Kidney (tissue), 14 donors: ENCODE data around the gene TOLLIP. TPM values are rescaled to one million over a fixed set of nuclear protein-coding genes. Genes with fewer than 3 reads are reported as not detected.

Experiments
- DNase-seq, 5 donors: peaks; one replicate each; pipeline ENCODE4 v3.0.0-alpha.2; 2013 to 2020
- FAIRE-seq: peaks from 2 replicates; lab custom pipeline; 2012; peaks lifted over from hg19 to GRCh38; lab: Jason Lieb, UNC
- H3K27ac ChIP-seq, 2 donors: one replicate each; pipeline ENCODE4 v1.7.0; 2013; ENCODE audit warnings: low read depth in 2 of 2, low read length in 2 of 2, inconsistent platforms in 1 of 2
- H3K27me3 ChIP-seq: one replicate; pipeline ENCODE4 v1.7.1; 2013; ENCODE audit warnings: low read length, inconsistent platforms; ENCODE audit not compliant: control insufficient read depth, insufficient read depth
- H3K36me3 ChIP-seq, 3 donors: one replicate each; pipeline versions ENCODE4 v1.7.0 to v1.7.1; 2013; ENCODE audit warnings: low read length in 3 of 3, control low read depth in 1 of 3, inconsistent platforms in 1 of 3; ENCODE audit not compliant: insufficient read depth in 3 of 3, control insufficient read depth in 2 of 3
- H3K4me1 ChIP-seq, 3 donors: one replicate each; pipeline versions ENCODE4 v1.7.0 to v1.7.1; 2013; ENCODE audit warnings: low read length in 3 of 3, inconsistent platforms in 1 of 3, low read depth in 1 of 3; ENCODE audit not compliant: control insufficient read depth in 2 of 3, insufficient read depth in 2 of 3
- H3K4me3 ChIP-seq, 3 donors: one replicate each; pipeline versions ENCODE4 v1.7.0 to v1.8.1; 2013; ENCODE audit warnings: low read length in 3 of 3, control low read depth in 1 of 3, inconsistent platforms in 1 of 3
- H3K9ac ChIP-seq, 3 donors: one replicate each; pipeline versions ENCODE4 v1.7.0 to v1.7.1; 2013; ENCODE audit warnings: low read length in 3 of 3, control low read depth in 1 of 3, inconsistent platforms in 1 of 3
- H3K9me3 ChIP-seq, 3 donors: one replicate each; pipeline versions ENCODE4 v1.7.0 to v1.7.1; 2013; ENCODE audit warnings: low read length in 3 of 3, control low read depth in 1 of 3, inconsistent platforms in 1 of 3; ENCODE audit not compliant: control insufficient read depth in 2 of 3, insufficient read depth in 1 of 3
- CTCF ChIP-seq: IDR thresholded peaks from 3 replicates; pipeline ENCODE4 v1.5.1; 2012; ENCODE audit warnings: mild to moderate bottlenecking, moderate library complexity, borderline replicate concordance; ENCODE audit not compliant: insufficient read depth; ENCODE audit errors: extremely low read depth
- intact Hi-C: fragments of 100-400 bp; cut with DNase I; formaldehyde crosslinking; loops from one replicate; pipeline ENCODE4 v1.11.1; 2022
- polyA plus RNA-seq: library from polyadenylated mRNA; stranded (reverse); fragments of 350-450 nt; fragmentation: Illumina TruSeq; extraction: RNeasy Lipid Tissue Mini Kit (QIAGEN cat#74804); gene quantifications from one replicate; pipeline ENCODE4 v1.2.3, GENCODE V29; 2014; ENCODE audit warnings: low read depth, low replicate concordance; ENCODE audit not compliant: insufficient read depth
- total RNA-seq: library from RNA; stranded (reverse); fragmentation: NEBNext Ultra II Directional; extraction: Animal tissue kit (Norgen Biotek cat#: 25700); gene quantifications from one replicate; pipeline ENCODE4 v1.2.1, GENCODE V29; 2021
- donor health status: control.
- donor health status: control.
- donor health status: control.
- donor health status: control.
- donor health status: control.
- donor health status: DM: yes; HTN: yes; CAD: no.
- donor health status: Normal renal cell carcinoma (clear cell type).

The TOLLIP gene
- total and polyA plus RNA-seq, 2 donors from 2014 or later, result 65.5 to 88.0 TPM

GRCh38 chr11:1278766-1279673 is 30.4 kb downstream of the TOLLIP start:
- Histone ChIP-seq H3K36me3 (peaks cover 0 to 26% (median 7%) of the 10 kb centered on the region in 3 donors), H3K9me3 (no peaks in the 10 kb centered on the region), H3K4me1 (peaks cover 0 to 2% (median 0%) of the 10 kb centered on the region in 3 donors), H3K27ac (no peak overlapping the region), H3K4me3 (no peak overlapping the region), H3K27me3 (no peaks in the 10 kb centered on the region), H3K9ac (no peak overlapping the region)
- TF ChIP-seq CTCF, result no peak
- no peak for FAIRE-seq
- intact Hi-C loops, result no loop called here
- peak in 1 of 5 donors; percentile 64 for DNase-seq

GRCh38 chr11:1277936-1278512 is 31.4 kb downstream of the TOLLIP start:
- Histone ChIP-seq H3K27ac (no peak overlapping the region), H3K4me3 (no peak overlapping the region), H3K4me1 (peaks cover 0 to 2% (median 0%) of the 10 kb centered on the region in 3 donors), H3K36me3 (peaks cover 0 to 26% (median 7%) of the 10 kb centered on the region in 3 donors), H3K27me3 (no peaks in the 10 kb centered on the region), H3K9ac (no peak overlapping the region), H3K9me3 (no peaks in the 10 kb centered on the region)
- no peak for TF ChIP-seq CTCF
- intact Hi-C loops, result no loop called here
- DNase-seq (peak in 4 of 5 donors; percentile 20 to 55 (median 25)), FAIRE-seq (no peak)

GRCh38 chr11:1276866-1277615 is 32.4 kb downstream of the TOLLIP start:
- Histone ChIP-seq H3K27ac (no peak overlapping the region), H3K27me3 (no peaks in the 10 kb centered on the region), H3K36me3 (peaks cover 0 to 26% (median 7%) of the 10 kb centered on the region in 3 donors), H3K4me1 (peaks cover 0 to 2% (median 0%) of the 10 kb centered on the region in 3 donors), H3K4me3 (no peak overlapping the region), H3K9me3 (no peaks in the 10 kb centered on the region), H3K9ac (no peak overlapping the region)
- intact Hi-C loops, result no loop called here
- TF ChIP-seq CTCF, result no peak
- FAIRE-seq (no peak), DNase-seq (peak in 1 of 5 donors; percentile 70)
